ENCODE results near the gene ABCA4. TPM values are rescaled to one million over a fixed set of nuclear protein-coding genes. Genes with fewer than 3 reads are reported as not detected.
A peak's percentile ranks its signal among the peaks of the same experiment; 100 is the strongest.

ABCA4 gene
- total RNA-seq, 6 donors from 2014 or later: under 0.01 to 1.3 (median 0.53) TPM

DNA sequence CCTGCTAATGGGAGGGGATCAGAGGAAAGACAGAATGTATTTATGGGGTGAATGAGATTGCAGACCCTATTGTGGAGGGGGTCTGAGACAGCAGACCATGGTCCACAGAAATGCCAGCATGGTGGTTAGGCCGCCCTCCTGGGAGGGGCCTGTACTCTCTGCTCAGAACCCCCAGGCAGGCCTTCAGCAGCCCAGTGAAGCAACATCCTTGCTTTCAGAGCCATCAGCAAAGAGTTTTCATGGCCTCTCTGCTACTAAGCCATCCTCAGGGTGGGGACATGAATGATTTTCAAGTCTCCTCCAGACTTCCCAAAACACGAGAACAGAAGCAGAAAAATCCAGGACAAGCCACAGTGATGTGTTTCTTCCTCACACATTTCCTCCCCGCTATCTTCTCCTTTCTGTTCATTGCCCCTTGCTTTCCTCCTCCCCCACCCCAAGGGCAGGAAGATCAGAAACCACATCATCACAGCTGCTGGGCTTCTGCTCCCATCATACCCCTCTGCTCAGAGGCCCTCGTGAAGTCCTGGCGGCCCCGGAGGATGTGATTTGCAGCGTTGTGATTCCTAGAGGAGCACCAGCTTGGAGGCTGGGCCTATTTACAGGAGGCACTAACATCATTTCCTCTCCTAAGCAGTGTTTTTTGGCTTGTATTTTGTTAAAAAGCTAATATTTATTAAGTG lies 48.0 kb downstream of the ABCA4 start:
- DNase-seq: no peak
- Histone ChIP-seq H3K36me3 (no peaks in the 10 kb centered on the region), H3K4me1 (peaks cover 23 to 29% (median 26%) of the 10 kb centered on the region in 4 donors), H3K9me3 (no peaks in the 10 kb centered on the region), H3K27me3 (no peaks in the 10 kb centered on the region), H3K4me3 (no peak overlapping the region), H3K27ac (no peak overlapping the region)
- TF ChIP-seq POLR2A (IDR thresholded peaks at IDR 0.05): no peak
- TF ChIP-seq POLR2AphosphoS5 (IDR thresholded peaks at IDR 0.05): no peak
- no peak for TF ChIP-seq EP300 (IDR thresholded peaks at IDR 0.05)
- no peak for TF ChIP-seq CTCF (IDR thresholded peaks at IDR 0.05)
- 55 to 56% methylated on average over 7 of the region's 7 CpGs for WGBS, 2 donors
- no peak for ATAC-seq (ENCODE audit: low FRiP score in 2 of 2)

GRCh38 chr1:94071976-94072375 lies 49.0 kb downstream of the ABCA4 start:
- no peak overlapping the region for H3K4me3 ChIP-seq
- no peak for DNase-seq
- H3K36me3 ChIP-seq: no peaks in the 10 kb centered on the region
- H3K27ac ChIP-seq: peak overlapping the region in 1 of 4 donors; percentile 39
- no peak for TF ChIP-seq CTCF (IDR thresholded peaks at IDR 0.05)
- TF ChIP-seq POLR2A (IDR thresholded peaks at IDR 0.05): no peak
- no peak for TF ChIP-seq EP300 (IDR thresholded peaks at IDR 0.05)
- no peak for TF ChIP-seq POLR2AphosphoS5 (IDR thresholded peaks at IDR 0.05)
- H3K9me3 ChIP-seq: no peaks in the 10 kb centered on the region
- no peaks in the 10 kb centered on the region for H3K27me3 ChIP-seq
- H3K4me1 ChIP-seq: peaks cover 24 to 34% (median 28%) of the 10 kb centered on the region in 4 donors
- WGBS, 2 donors: 74 to 86% methylated on average over 2 of the region's 2 CpGs
- ATAC-seq (ENCODE audit: low FRiP score in 2 of 2): no peak

DNA sequence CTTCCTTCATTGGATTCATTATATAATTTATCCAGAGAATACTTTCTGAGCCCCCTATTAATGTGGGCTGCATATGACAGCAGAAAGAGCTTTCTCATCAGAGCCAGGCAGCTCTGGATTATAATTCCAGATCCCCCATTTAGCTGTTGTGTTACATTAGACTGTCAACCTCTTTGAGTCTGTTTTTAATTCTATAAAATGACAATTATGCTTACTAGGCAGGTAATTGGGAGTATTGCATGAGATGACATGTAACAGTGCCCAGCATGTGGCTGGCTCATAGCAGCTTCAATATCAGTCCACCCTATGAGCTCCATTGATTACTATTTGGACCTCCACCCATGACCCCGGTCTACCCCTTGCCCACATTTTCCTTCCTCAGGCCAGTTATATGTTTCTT lies 49.6 kb downstream of the ABCA4 start:
- DNase-seq: no peak
- WGBS, 2 donors: 95% methylated on average over 1 of the region's 1 CpG
- H3K4me1 ChIP-seq: peaks cover 24 to 34% (median 28%) of the 10 kb centered on the region in 4 donors
- no peak overlapping the region for H3K4me3 ChIP-seq
- TF ChIP-seq CTCF (IDR thresholded peaks at IDR 0.05): no peak
- H3K9me3 ChIP-seq: no peaks in the 10 kb centered on the region
- H3K36me3 ChIP-seq: no peaks in the 10 kb centered on the region
- H3K27ac ChIP-seq: peak overlapping the region in 1 of 4 donors; percentile 39
- ATAC-seq (ENCODE audit: low FRiP score in 2 of 2): no peak
- H3K27me3 ChIP-seq: no peaks in the 10 kb centered on the region

DNA sequence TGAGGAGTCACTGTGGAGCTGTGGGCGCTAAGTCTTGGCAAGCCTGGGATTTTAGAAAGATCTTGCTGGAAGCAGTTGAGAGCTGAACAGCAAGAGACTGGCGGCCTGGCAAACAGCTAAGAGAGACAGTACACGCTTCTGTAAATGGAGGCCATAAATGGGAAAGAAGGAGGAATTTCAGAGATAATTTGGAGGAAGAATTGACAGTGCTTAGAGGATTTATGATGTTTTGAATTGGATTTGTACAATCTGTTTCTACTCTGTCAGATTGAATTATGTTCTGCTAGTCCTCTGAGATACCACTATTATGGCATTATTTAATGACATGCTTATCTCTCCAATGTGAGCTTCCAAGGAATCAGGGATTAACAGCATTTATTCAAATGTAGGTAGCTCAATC lies 50.1 kb downstream of the ABCA4 start:
- no peak for TF ChIP-seq POLR2A (IDR thresholded peaks at IDR 0.05)
- no peak for TF ChIP-seq EP300 (IDR thresholded peaks at IDR 0.05)
- TF ChIP-seq CTCF (IDR thresholded peaks at IDR 0.05): no peak
- TF ChIP-seq POLR2AphosphoS5 (IDR thresholded peaks at IDR 0.05): no peak
- no peak for ATAC-seq (ENCODE audit: low FRiP score in 2 of 2)
- Histone ChIP-seq H3K36me3 (no peaks in the 10 kb centered on the region), H3K9me3 (no peaks in the 10 kb centered on the region), H3K27me3 (no peaks in the 10 kb centered on the region), H3K27ac (peak overlapping the region in 2 of 4 donors; percentile 77 to 82), H3K4me1 (peaks cover 24 to 34% (median 28%) of the 10 kb centered on the region in 4 donors), H3K4me3 (no peak overlapping the region)
- DNase-seq: no peak
- WGBS, 2 donors: 90 to 94% methylated on average over 3 of the region's 3 CpGs

DNA sequence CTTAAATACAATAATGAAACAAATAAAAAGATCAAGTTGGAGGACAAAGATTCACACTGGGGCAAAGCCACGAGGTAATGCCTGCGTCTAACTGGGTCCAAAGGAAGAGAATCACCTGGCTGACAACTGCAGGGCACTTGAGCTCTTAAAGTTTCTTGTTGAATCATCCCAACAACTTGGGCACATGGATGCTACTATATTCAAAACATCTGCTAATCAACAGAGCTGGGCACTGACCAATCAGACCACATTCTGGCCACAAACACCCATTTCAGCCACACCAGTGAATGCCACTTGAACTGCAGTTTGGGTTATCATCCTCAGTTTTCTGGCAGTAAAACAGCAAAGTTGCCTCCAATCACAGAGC lies 51.0 kb downstream of the ABCA4 start:
- no peak for ATAC-seq (ENCODE audit: low FRiP score in 2 of 2)
- Histone ChIP-seq H3K4me1 (peaks cover 24 to 34% (median 28%) of the 10 kb centered on the region in 4 donors), H3K9me3 (no peaks in the 10 kb centered on the region), H3K27me3 (no peaks in the 10 kb centered on the region), H3K4me3 (no peak overlapping the region), H3K36me3 (no peaks in the 10 kb centered on the region), H3K27ac (peak overlapping the region; percentile 73 to 82 (median 78))
- DNase-seq: no peak
- TF ChIP-seq POLR2AphosphoS5 (IDR thresholded peaks at IDR 0.05) (no peak), CTCF (IDR thresholded peaks at IDR 0.05) (no peak), EP300 (IDR thresholded peaks at IDR 0.05) (no peak), POLR2A (IDR thresholded peaks at IDR 0.05) (no peak)
- WGBS, 2 donors: 40 to 55% methylated on average over 2 of the region's 2 CpGs
